ENCODE measurements around the gene LRRFIP2. TPM values are rescaled to one million over a fixed set of nuclear protein-coding genes. Genes with fewer than 3 reads are reported as not detected.

LRRFIP2 gene
- total and polyA plus RNA-seq, 9 donors: 35.5 to 81.1 (median 48.3) TPM

- peaks cover 9% of the 10 kb centered on the region for H3K4me1 ChIP-seq (ENCODE audit: insufficient read depth)
- no peaks in the 10 kb centered on the region for H3K27me3 ChIP-seq
- no peaks in the 10 kb centered on the region for H3K36me3 ChIP-seq
- no peak for DNase-seq
- no peak overlapping the region for H3K4me3 ChIP-seq
- intact Hi-C loops (cut with DNase I): loop anchor here in 1 of 4 donors (10.0 kb wide), 1 partner anchor 186 kb away; no protein-coding TSS in a partner anchor
- TF ChIP-seq CTCF (IDR thresholded peaks at IDR 0.05) (no peak), POLR2A (IDR thresholded peaks at IDR 0.05) (no peak), EP300 (IDR thresholded peaks at IDR 0.05) (no peak)
- H3K27ac ChIP-seq: no peak overlapping the region
- WGBS, 3 donors: 90 to 98% (median 96%) methylated on average over 1 of the region's 1 CpG
- no peaks in the 10 kb centered on the region for H3K9me3 ChIP-seq
These were observed 145.3 kb downstream of the LRRFIP2 start for GRCh38 chr3:37029111-37029510.

GRCh38 chr3:37028329-37028728 lies 146.1 kb downstream of the LRRFIP2 start:
- intact Hi-C loops (cut with DNase I): loop anchor here in 1 of 4 donors (10.0 kb wide), 1 partner anchor 186 kb away; no protein-coding TSS in a partner anchor
- peak; percentile 33 to 71 (median 47) for DNase-seq
- Histone ChIP-seq H3K4me3 (no peak overlapping the region), H3K4me1 (ENCODE audit: insufficient read depth) (peaks cover 9% of the 10 kb centered on the region), H3K36me3 (no peaks in the 10 kb centered on the region), H3K27ac (no peak overlapping the region), H3K27me3 (no peaks in the 10 kb centered on the region), H3K9me3 (no peaks in the 10 kb centered on the region)
- TF ChIP-seq CTCF (IDR thresholded peaks at IDR 0.05) (no peak), EP300 (IDR thresholded peaks at IDR 0.05) (no peak), POLR2A (IDR thresholded peaks at IDR 0.05) (no peak)
- 38 to 50% (median 48%) methylated on average over 1 of the region's 1 CpG for WGBS, 3 donors

GRCh38 chr3:37026851-37027250 lies 147.5 kb downstream of the LRRFIP2 start:
- Histone ChIP-seq H3K9me3 (no peaks in the 10 kb centered on the region), H3K36me3 (no peaks in the 10 kb centered on the region), H3K4me3 (no peak overlapping the region), H3K27ac (no peak overlapping the region), H3K27me3 (no peaks in the 10 kb centered on the region), H3K4me1 (ENCODE audit: insufficient read depth) (peaks cover 3% of the 10 kb centered on the region)
- intact Hi-C loops (cut with DNase I): loop anchor here in 1 of 4 donors (10.0 kb wide), 1 partner anchor 188 kb away; no protein-coding TSS in a partner anchor
- DNase-seq: no peak
- TF ChIP-seq POLR2A (IDR thresholded peaks at IDR 0.05) (no peak), EP300 (IDR thresholded peaks at IDR 0.05) (no peak), CTCF (IDR thresholded peaks at IDR 0.05) (no peak)
- WGBS, 3 donors: 90 to 94% (median 92%) methylated on average over 5 of the region's 5 CpGs

GRCh38 chr3:37025561-37026335 lies 148.6 kb downstream of the LRRFIP2 start:
- Histone ChIP-seq H3K9me3 (no peaks in the 10 kb centered on the region), H3K4me3 (no peak overlapping the region), H3K4me1 (ENCODE audit: insufficient read depth) (no peaks in the 10 kb centered on the region), H3K27ac (no peak overlapping the region), H3K36me3 (no peaks in the 10 kb centered on the region), H3K27me3 (no peaks in the 10 kb centered on the region)
- intact Hi-C loops (cut with DNase I): loop anchor here in 1 of 4 donors (10.0 kb wide), 1 partner anchor 189 kb away; no protein-coding TSS in a partner anchor
- DNase-seq: no peak
- WGBS, 3 donors: 86 to 95% (median 92%) methylated on average over 3 of the region's 3 CpGs
- no peak for TF ChIP-seq POLR2A (IDR thresholded peaks at IDR 0.05)
- TF ChIP-seq CTCF (IDR thresholded peaks at IDR 0.05): no peak
- no peak for TF ChIP-seq EP300 (IDR thresholded peaks at IDR 0.05)

All from ovary (tissue), 9 donors.